GM23338 (cell line): ENCODE measurements around the gene HACD3. TPM values are rescaled to one million over a fixed set of nuclear protein-coding genes. Genes with fewer than 3 reads are reported as not detected.

Experiments used
- ATAC-seq: fragments of 200-7000 bp; cut with Tn5 transposase; 3 replicates; pipeline ENCODE4 v1.9.1; 2020
- DNase-seq: peaks from one replicate; pipeline ENCODE4 v3.0.0-alpha.2; 2015; ENCODE audit warnings: low spot score
- H2AFZ ChIP-seq: fragments of 200-600 bp; sonication (generic); 2 replicates; pipeline ENCODE4 v1.8.0; 2016; ENCODE audit warnings: antibody characterized with exemption, mild to moderate bottlenecking, moderate library complexity
- H3F3A ChIP-seq: fragments of 200-600 bp; sonication (generic); replicated peaks from 2 replicates; pipeline ENCODE4 v1.8.0; 2017; ENCODE audit warnings: antibody characterized with exemption, mixed run types, low read depth
- H3K27ac ChIP-seq: fragments of 200-600 bp; sonication (generic); 2 replicates; pipeline ENCODE4 v1.6.1; 2016; ENCODE audit warnings: low read depth
- H3K27me3 ChIP-seq: fragments of 200-600 bp; sonication (generic); 2 replicates; pipeline ENCODE4 v1.8.0; 2016; ENCODE audit warnings: mild to moderate bottlenecking, mixed run types, moderate library complexity; ENCODE audit not compliant: insufficient read depth
- H3K36me3 ChIP-seq: fragments of 200-600 bp; sonication (generic); 2 replicates; pipeline ENCODE4 v1.8.0; 2016; ENCODE audit warnings: mild to moderate bottlenecking; ENCODE audit not compliant: insufficient read depth
- H3K4me1 ChIP-seq: fragments of 200-600 bp; sonication (generic); 2 replicates; pipeline ENCODE4 v1.8.0; 2016; ENCODE audit warnings: mild to moderate bottlenecking, moderate library complexity; ENCODE audit not compliant: insufficient read depth
- H3K4me2 ChIP-seq: fragments of 200-600 bp; sonication (generic); 2 replicates; pipeline ENCODE4 v1.7.1; 2017; ENCODE audit warnings: mixed run types
- H3K4me3 ChIP-seq: fragments of 200-600 bp; sonication (generic); 2 replicates; pipeline ENCODE4 v1.6.1; 2016; ENCODE audit warnings: mixed run types
- H3K79me2 ChIP-seq: fragments of 200-600 bp; sonication (generic); replicated peaks from 2 replicates; pipeline ENCODE4 v1.8.0; 2017; ENCODE audit warnings: mild to moderate bottlenecking; ENCODE audit not compliant: insufficient read depth
- H3K9me2 ChIP-seq: fragments of 200-600 bp; sonication (generic); 2 replicates; pipeline ENCODE4 v1.8.0; 2017; ENCODE audit not compliant: insufficient read depth
- H4K20me1 ChIP-seq: fragments of 200-600 bp; sonication (generic); replicated peaks from 2 replicates; pipeline ENCODE4 v1.8.0; 2017; ENCODE audit warnings: mild to moderate bottlenecking; ENCODE audit not compliant: insufficient read depth
- H3K27ac Mint-ChIP-seq: 2 replicates; pipeline ENCODE4 v1.8.0; 2020; ENCODE audit warnings: inconsistent platforms, mild to moderate bottlenecking, moderate library complexity, mixed read lengths
- H3K27me3 Mint-ChIP-seq: 3 replicates; pipeline ENCODE4 v1.8.0; 2022; ENCODE audit warnings: low read depth, mild to moderate bottlenecking, moderate library complexity, mixed read lengths, inconsistent platforms; ENCODE audit not compliant: insufficient read depth, poor library complexity
- H3K36me3 Mint-ChIP-seq: 3 replicates; pipeline ENCODE4 v1.8.0; 2021; ENCODE audit warnings: low read depth, mild to moderate bottlenecking, inconsistent platforms, moderate library complexity, mixed read lengths
- H3K4me1 Mint-ChIP-seq: 3 replicates; pipeline ENCODE4 v1.8.0; 2020; ENCODE audit warnings: mild to moderate bottlenecking, inconsistent platforms, mixed read lengths
- H3K4me3 Mint-ChIP-seq: 3 replicates; pipeline ENCODE4 v1.8.0; 2021; ENCODE audit warnings: moderate library complexity, mild to moderate bottlenecking, inconsistent platforms, mixed read lengths
- H3K9me3 Mint-ChIP-seq: 3 replicates; pipeline ENCODE4 v1.8.0; 2020; ENCODE audit warnings: moderate library complexity, mild to moderate bottlenecking, inconsistent platforms, mixed read lengths
- CREB1 ChIP-seq: fragments of 250-450 bp; sonication (Bioruptor Pico); IDR thresholded peaks from 2 replicates; pipeline ENCODE4 v1.5.0; 2020; ENCODE audit warnings: low read depth, mild to moderate bottlenecking, moderate library complexity
- EZH2 ChIP-seq: fragments of 200-600 bp; sonication (generic); IDR thresholded peaks from one replicate; pipeline ENCODE4 v1.8.0; 2017; ENCODE audit warnings: antibody characterized with exemption, mild to moderate bottlenecking, low read depth; ENCODE audit not compliant: unreplicated experiment
- JUNB ChIP-seq: IDR thresholded peaks from one replicate; pipeline ENCODE4 v1.6.1; 2016; ENCODE audit warnings: antibody characterized with exemption; ENCODE audit not compliant: unreplicated experiment
- NANOG ChIP-seq: IDR thresholded peaks from 2 replicates; pipeline ENCODE4 v1.6.1; 2016; ENCODE audit warnings: antibody characterized with exemption, borderline replicate concordance
- POLR2AphosphoS5 ChIP-seq: IDR thresholded peaks from 2 replicates; pipeline ENCODE4 v1.6.1; 2016; ENCODE audit warnings: antibody characterized with exemption, low read depth
- STAT1 ChIP-seq: IDR thresholded peaks from one replicate; pipeline ENCODE4 v1.6.1; 2016; ENCODE audit warnings: antibody characterized with exemption; ENCODE audit not compliant: unreplicated experiment
- ZNF114 ChIP-seq: fragments of 250-450 bp; sonication (Bioruptor Pico); IDR thresholded peaks from 2 replicates; pipeline ENCODE4 v1.5.0; 2020; ENCODE audit warnings: mild to moderate bottlenecking, moderate library complexity
- ZNF331 ChIP-seq: fragments of 250-450 bp; sonication (Bioruptor Pico); IDR thresholded peaks from 2 replicates; pipeline ENCODE4 v1.5.0; 2020; ENCODE audit warnings: low read depth, mild to moderate bottlenecking, moderate library complexity
- polyA plus RNA-seq: library from polyadenylated mRNA; unstranded; fragments of >200 nt; fragmentation: Nextera tagmentation; extraction: Ambion mirVana; gene quantifications from 2 replicates; pipeline ENCODE4 v1.2.1, GENCODE V29; 2016
- total RNA-seq: library from RNA; depleted of rRNA; stranded (reverse); fragments of >200 nt; shearing (Covaris generic); gene quantifications from 2 replicates; pipeline ENCODE4 v1.2.3, GENCODE V29; 2014
- TF ChIP-seq, protein P1 (sequence below): IDR thresholded peaks from one replicate; pipeline ENCODE4 v1.6.1; 2018; ENCODE audit warnings: antibody characterized with exemption; ENCODE audit not compliant: unreplicated experiment
- TF ChIP-seq, protein P2 (sequence below): IDR thresholded peaks from 2 replicates; pipeline ENCODE4 v1.6.1; 2016; ENCODE audit warnings: antibody characterized with exemption
- TF ChIP-seq, protein P3 (sequence below), 2 experiments: fragments of 200-600 bp in 1 of 2; sonication (generic) in 1 of 2; conservative IDR thresholded peaks; 2 replicates each; pipeline versions ENCODE4 v1.5.1 to v1.6.1; 2016 to 2017; ENCODE audit warnings: antibody characterized with exemption in 2 of 2, low read depth in 2 of 2, mild to moderate bottlenecking in 2 of 2, moderate library complexity in 1 of 2
- TF ChIP-seq, protein P4 (sequence below): fragments of 250-450 bp; sonication (Bioruptor Pico); IDR thresholded peaks from 2 replicates; pipeline ENCODE4 v1.5.0; 2020; ENCODE audit warnings: mild to moderate bottlenecking, moderate library complexity

The HACD3 gene
- total and polyA plus RNA-seq, 2 experiments from 2014 or later, result 123 to 131 TPM

DNA sequence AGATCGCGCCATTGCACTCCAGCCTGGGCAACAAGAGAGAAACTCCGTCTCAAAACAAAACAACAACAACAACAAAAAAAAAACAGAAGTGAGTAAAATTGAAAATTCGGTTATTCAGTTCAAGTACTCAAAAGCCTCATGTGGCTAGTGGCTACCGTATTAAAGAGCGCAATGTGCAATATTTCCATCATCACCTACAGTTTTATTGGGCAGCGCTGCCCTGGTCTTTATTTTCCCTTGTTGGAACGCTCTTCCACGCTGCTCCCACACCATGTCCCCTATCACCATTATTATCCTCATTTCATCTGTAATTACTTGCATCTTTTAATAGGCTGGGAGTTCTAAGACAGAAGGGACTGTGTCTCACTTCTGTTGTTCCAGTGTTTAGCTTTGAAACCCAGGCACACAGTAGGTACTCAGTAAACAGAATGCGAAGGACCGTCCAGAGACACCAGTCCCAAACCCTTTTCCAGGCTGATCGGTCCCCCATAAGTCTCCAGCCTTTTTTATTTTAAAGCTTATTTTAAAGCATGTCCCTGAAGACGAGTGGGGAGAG is 423 bp upstream of the HACD3 start (continued):
- TF ChIP-seq ZNF331 (CRISPR knock-in tag) (no peak), JUNB (no peak), EZH2 (no peak), ZNF114 (no peak), STAT1 (no peak), CREB1 (CRISPR knock-in tag) (no peak)
- TF ChIP-seq, protein P1, sequence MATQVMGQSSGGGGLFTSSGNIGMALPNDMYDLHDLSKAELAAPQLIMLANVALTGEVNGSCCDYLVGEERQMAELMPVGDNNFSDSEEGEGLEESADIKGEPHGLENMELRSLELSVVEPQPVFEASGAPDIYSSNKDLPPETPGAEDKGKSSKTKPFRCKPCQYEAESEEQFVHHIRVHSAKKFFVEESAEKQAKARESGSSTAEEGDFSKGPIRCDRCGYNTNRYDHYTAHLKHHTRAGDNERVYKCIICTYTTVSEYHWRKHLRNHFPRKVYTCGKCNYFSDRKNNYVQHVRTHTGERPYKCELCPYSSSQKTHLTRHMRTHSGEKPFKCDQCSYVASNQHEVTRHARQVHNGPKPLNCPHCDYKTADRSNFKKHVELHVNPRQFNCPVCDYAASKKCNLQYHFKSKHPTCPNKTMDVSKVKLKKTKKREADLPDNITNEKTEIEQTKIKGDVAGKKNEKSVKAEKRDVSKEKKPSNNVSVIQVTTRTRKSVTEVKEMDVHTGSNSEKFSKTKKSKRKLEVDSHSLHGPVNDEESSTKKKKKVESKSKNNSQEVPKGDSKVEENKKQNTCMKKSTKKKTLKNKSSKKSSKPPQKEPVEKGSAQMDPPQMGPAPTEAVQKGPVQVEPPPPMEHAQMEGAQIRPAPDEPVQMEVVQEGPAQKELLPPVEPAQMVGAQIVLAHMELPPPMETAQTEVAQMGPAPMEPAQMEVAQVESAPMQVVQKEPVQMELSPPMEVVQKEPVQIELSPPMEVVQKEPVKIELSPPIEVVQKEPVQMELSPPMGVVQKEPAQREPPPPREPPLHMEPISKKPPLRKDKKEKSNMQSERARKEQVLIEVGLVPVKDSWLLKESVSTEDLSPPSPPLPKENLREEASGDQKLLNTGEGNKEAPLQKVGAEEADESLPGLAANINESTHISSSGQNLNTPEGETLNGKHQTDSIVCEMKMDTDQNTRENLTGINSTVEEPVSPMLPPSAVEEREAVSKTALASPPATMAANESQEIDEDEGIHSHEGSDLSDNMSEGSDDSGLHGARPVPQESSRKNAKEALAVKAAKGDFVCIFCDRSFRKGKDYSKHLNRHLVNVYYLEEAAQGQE, result no peak
- TF ChIP-seq, protein P2, sequence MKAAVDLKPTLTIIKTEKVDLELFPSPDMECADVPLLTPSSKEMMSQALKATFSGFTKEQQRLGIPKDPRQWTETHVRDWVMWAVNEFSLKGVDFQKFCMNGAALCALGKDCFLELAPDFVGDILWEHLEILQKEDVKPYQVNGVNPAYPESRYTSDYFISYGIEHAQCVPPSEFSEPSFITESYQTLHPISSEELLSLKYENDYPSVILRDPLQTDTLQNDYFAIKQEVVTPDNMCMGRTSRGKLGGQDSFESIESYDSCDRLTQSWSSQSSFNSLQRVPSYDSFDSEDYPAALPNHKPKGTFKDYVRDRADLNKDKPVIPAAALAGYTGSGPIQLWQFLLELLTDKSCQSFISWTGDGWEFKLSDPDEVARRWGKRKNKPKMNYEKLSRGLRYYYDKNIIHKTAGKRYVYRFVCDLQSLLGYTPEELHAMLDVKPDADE, result no peak
- TF ChIP-seq, protein P3, sequence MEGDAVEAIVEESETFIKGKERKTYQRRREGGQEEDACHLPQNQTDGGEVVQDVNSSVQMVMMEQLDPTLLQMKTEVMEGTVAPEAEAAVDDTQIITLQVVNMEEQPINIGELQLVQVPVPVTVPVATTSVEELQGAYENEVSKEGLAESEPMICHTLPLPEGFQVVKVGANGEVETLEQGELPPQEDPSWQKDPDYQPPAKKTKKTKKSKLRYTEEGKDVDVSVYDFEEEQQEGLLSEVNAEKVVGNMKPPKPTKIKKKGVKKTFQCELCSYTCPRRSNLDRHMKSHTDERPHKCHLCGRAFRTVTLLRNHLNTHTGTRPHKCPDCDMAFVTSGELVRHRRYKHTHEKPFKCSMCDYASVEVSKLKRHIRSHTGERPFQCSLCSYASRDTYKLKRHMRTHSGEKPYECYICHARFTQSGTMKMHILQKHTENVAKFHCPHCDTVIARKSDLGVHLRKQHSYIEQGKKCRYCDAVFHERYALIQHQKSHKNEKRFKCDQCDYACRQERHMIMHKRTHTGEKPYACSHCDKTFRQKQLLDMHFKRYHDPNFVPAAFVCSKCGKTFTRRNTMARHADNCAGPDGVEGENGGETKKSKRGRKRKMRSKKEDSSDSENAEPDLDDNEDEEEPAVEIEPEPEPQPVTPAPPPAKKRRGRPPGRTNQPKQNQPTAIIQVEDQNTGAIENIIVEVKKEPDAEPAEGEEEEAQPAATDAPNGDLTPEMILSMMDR (conservative IDR thresholded peaks at IDR 0.05; ENCODE audit: low read depth in 2 of 2), result no peak

DNA sequence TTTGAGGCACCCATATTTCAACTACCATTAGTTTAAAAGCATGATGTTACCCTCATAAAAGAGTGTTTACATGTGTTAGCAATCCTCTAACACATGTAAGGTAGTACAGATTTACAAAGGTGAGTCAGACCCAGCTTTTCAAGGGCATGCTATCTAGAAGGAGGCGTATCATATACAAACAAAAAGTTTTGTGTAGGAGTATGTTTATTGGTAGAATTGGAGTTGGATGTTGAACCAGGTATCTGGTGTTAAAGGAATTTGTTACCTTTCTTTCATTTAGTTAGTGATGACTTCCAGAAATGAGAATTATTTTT is 2.4 kb downstream of the HACD3 start:
- Histone ChIP-seq H3K27me3 (no peaks in the 10 kb centered on the region), H3K79me2 (peaks cover 66% of the 10 kb centered on the region), H3K4me3 (peak overlapping the region; percentile 90), H3K9me2 (no peaks in the 10 kb centered on the region), H3K4me1 (peaks cover 28% of the 10 kb centered on the region), H4K20me1 (peaks cover 51% of the 10 kb centered on the region), H3K36me3 (no peaks in the 10 kb centered on the region), H2AFZ (no peak overlapping the region), H3K4me2 (peak overlapping the region; percentile 92), H3K27ac (no peak overlapping the region), H3F3A (peaks cover 15% of the 10 kb centered on the region)
- Mint-ChIP-seq H3K4me1 (peaks cover 34% of the 10 kb centered on the region), H3K27ac (no peak overlapping the region), H3K9me3 (no peaks in the 10 kb centered on the region), H3K36me3 (0 out of 3 replicates have a peak, but pooled peaks cover 5% of the 10 kb centered on the region), H3K27me3 (peaks cover 6% of the 10 kb centered on the region), H3K4me3 (peak overlapping the region; percentile 33; the same call in 2 of the 3 replicates)
- ATAC-seq (no peak), DNase-seq (no peak)
- TF ChIP-seq ZNF331 (CRISPR knock-in tag) (no peak), EZH2 (no peak), POLR2AphosphoS5 (no peak), NANOG (no peak)
- TF ChIP-seq, protein P4, sequence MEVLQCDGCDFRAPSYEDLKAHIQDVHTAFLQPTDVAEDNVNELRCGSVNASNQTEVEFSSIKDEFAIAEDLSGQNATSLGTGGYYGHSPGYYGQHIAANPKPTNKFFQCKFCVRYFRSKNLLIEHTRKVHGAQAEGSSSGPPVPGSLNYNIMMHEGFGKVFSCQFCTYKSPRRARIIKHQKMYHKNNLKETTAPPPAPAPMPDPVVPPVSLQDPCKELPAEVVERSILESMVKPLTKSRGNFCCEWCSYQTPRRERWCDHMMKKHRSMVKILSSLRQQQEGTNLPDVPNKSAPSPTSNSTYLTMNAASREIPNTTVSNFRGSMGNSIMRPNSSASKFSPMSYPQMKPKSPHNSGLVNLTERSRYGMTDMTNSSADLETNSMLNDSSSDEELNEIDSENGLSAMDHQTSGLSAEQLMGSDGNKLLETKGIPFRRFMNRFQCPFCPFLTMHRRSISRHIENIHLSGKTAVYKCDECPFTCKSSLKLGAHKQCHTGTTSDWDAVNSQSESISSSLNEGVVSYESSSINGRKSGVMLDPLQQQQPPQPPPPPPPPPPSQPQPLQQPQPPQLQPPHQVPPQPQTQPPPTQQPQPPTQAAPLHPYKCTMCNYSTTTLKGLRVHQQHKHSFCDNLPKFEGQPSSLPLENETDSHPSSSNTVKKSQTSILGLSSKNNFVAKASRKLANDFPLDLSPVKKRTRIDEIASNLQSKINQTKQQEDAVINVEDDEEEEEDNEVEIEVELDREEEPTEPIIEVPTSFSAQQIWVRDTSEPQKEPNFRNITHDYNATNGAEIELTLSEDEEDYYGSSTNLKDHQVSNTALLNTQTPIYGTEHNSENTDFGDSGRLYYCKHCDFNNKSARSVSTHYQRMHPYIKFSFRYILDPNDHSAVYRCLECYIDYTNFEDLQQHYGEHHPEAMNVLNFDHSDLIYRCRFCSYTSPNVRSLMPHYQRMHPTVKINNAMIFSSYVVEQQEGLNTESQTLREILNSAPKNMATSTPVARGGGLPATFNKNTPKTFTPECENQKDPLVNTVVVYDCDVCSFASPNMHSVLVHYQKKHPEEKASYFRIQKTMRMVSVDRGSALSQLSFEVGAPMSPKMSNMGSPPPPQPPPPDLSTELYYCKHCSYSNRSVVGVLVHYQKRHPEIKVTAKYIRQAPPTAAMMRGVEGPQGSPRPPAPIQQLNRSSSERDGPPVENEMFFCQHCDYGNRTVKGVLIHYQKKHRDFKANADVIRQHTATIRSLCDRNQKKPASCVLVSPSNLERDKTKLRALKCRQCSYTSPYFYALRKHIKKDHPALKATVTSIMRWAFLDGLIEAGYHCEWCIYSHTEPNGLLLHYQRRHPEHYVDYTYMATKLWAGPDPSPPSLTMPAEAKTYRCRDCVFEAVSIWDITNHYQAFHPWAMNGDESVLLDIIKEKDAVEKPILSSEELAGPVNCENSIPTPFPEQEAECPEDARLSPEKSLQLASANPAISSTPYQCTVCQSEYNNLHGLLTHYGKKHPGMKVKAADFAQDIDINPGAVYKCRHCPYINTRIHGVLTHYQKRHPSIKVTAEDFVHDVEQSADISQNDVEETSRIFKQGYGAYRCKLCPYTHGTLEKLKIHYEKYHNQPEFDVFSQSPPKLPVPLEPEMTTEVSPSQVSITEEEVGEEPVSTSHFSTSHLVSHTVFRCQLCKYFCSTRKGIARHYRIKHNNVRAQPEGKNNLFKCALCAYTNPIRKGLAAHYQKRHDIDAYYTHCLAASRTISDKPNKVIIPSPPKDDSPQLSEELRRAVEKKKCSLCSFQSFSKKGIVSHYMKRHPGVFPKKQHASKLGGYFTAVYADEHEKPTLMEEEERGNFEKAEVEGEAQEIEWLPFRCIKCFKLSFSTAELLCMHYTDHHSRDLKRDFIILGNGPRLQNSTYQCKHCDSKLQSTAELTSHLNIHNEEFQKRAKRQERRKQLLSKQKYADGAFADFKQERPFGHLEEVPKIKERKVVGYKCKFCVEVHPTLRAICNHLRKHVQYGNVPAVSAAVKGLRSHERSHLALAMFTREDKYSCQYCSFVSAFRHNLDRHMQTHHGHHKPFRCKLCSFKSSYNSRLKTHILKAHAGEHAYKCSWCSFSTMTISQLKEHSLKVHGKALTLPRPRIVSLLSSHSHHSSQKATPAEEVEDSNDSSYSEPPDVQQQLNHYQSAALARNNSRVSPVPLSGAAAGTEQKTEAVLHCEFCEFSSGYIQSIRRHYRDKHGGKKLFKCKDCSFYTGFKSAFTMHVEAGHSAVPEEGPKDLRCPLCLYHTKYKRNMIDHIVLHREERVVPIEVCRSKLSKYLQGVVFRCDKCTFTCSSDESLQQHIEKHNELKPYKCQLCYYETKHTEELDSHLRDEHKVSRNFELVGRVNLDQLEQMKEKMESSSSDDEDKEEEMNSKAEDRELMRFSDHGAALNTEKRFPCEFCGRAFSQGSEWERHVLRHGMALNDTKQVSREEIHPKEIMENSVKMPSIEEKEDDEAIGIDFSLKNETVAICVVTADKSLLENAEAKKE (CRISPR knock-in tag), result no peak
